ENCODE measurements around the gene EXOC3L2. TPM values are rescaled to one million over a fixed set of nuclear protein-coding genes. Genes with fewer than 3 reads are reported as not detected.

Gene EXOC3L2
- total RNA-seq, 1 experiment from 2014 or later, result not detected

- RAD21 ChIA-PET (ENCODE audit: low non-redundant PET in 1 of 2, low total read pairs in 2 of 2, uncharacterized antibody in 2 of 2, unreplicated experiment in 2 of 2), result no interaction called here
- intact Hi-C loops (cut with micrococcal nuclease), result no loop called here
These were observed 53.8 kb downstream of the EXOC3L2 start for GRCh38 chr19:45191375-45191774.

More at GRCh38 chr19:45191375-45191774, 53.8 kb downstream of the EXOC3L2 start:
- Histone ChIP-seq H3K9ac (ENCODE audit: low read length) (no peak overlapping the region), H3K27ac (ENCODE audit: low read depth, low read length) (no peak overlapping the region), H3K27me3 (ENCODE audit: insufficient read depth, low read length) (no peaks in the 10 kb centered on the region), H3K79me2 (ENCODE audit: insufficient read depth, low read length) (no peaks in the 10 kb centered on the region), H2AFZ (ENCODE audit: low read depth, low read length, poor library complexity, severe bottlenecking) (no peak overlapping the region), H4K20me1 (ENCODE audit: insufficient read depth) (no peaks in the 10 kb centered on the region), H3K4me2 (ENCODE audit: low read length) (no peak overlapping the region), H3K9me3 (ENCODE audit: control insufficient read depth in 1 of 2, insufficient read depth in 1 of 2, low read depth in 1 of 2, low read length in 2 of 2) (no peaks in the 10 kb centered on the region), H3K36me3 (ENCODE audit: control insufficient read depth in 1 of 2, insufficient read depth in 2 of 2, low read length in 2 of 2) (no peaks in the 10 kb centered on the region), H3K4me1 (ENCODE audit: control insufficient read depth in 1 of 2, insufficient read depth in 2 of 2, low read length in 2 of 2) (peaks cover 0 to 3% of the 10 kb centered on the region in 2 experiments; a peak in 1 of 4 replicates), H3K9me2 (ENCODE audit: insufficient read depth) (no peaks in the 10 kb centered on the region), H3K4me3 (replicated peaks in 1 of 2; ENCODE audit: low read depth in 1 of 2, low read length in 2 of 2) (no peak overlapping the region)
- no TSS peak for BruUV-seq (replicated peaks)
- TF ChIP-seq MAX (IDR thresholded peaks at IDR 0.05) (no peak), POLR2A (IDR thresholded peaks at IDR 0.05; ENCODE audit: borderline replicate concordance, extremely low read depth, insufficient read depth, insufficient read length) (no peak), SIN3A (IDR thresholded peaks at IDR 0.05; ENCODE audit: low read depth) (no peak), ELF1 (IDR thresholded peaks at IDR 0.05; ENCODE audit: borderline replicate concordance, low read depth) (no peak), ZFX (IDR thresholded peaks at IDR 0.05) (no peak), CTCF (IDR thresholded peaks at IDR 0.05 in 2 of 3, conservative IDR thresholded peaks at IDR 0.05 in 1 of 3; ENCODE audit: borderline replicate concordance in 1 of 3, insufficient read depth in 1 of 3, low read depth in 2 of 3, low read length in 2 of 3) (no peak), EZH2phosphoT487 (IDR thresholded peaks at IDR 0.05; ENCODE audit: borderline replicate concordance) (no peak)
- ATAC-seq, result no peak
- no peak for DNase-seq (ENCODE audit: low read depth, low spot score)
- CTCF ChIA-PET, result no interaction called here
- POLR2A ChIA-PET, result no interaction called here

Data from HCT116 (cell line).